ENCODE data around the gene CCDC27.
"Not testable (repeated sequence)": the region's sequence is repeated elsewhere in the genome, so short reads cannot be mapped to it uniquely, and the experiment has no call there.

CCDC27 gene

DNA sequence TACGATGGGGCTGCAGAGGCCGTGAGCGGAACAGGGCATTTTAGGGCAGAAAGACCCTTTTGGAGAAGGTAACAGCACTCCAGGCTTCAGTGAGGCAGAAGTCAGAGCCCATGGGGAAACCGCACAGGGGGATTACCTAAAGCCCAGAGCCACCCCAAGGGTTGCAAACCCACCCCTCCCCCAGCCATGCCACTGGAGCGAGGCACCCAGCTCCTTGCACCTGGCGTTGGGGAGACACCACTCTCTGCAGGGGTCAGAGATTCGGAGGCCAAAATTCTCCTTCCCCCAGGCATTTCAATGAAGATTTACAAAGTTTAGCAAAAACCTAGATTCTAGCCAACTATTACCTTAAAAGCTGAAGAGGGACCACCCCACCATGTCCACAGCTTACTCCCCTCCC is 38.4 kb upstream of the CCDC27 start:
- Mint-ChIP-seq H3K36me3 (ENCODE audit: low read depth) (no peaks in the 10 kb centered on the region), H3K27me3 (ENCODE audit: low read depth) (no peaks in the 10 kb centered on the region), H3K4me3 (no peak overlapping the region), H3K4me1 (ENCODE audit: low read depth) (no peaks in the 10 kb centered on the region), H3K27ac (no peak overlapping the region), H3K9me3 (no peaks in the 10 kb centered on the region)

- H3K36me3 Mint-ChIP-seq (ENCODE audit: low read depth): no peaks in the 10 kb centered on the region
Observed at GRCh38 chr1:3714284-3714741, 37.9 kb upstream of the CCDC27 start.

GRCh38 chr1:3714814-3715213 is 37.4 kb upstream of the CCDC27 start:
- Mint-ChIP-seq H3K4me3 (no peak overlapping the region), H3K27me3 (ENCODE audit: low read depth) (no peaks in the 10 kb centered on the region), H3K4me1 (ENCODE audit: low read depth) (no peaks in the 10 kb centered on the region), H3K36me3 (ENCODE audit: low read depth) (no peaks in the 10 kb centered on the region), H3K27ac (no peak overlapping the region), H3K9me3 (no peaks in the 10 kb centered on the region)

More at GRCh38 chr1:3714284-3714741, 37.9 kb upstream of the CCDC27 start:
- H3K27ac Mint-ChIP-seq: no peak overlapping the region
- H3K4me1 Mint-ChIP-seq (ENCODE audit: low read depth): no peaks in the 10 kb centered on the region
- H3K4me3 Mint-ChIP-seq: no peak overlapping the region
- H3K9me3 Mint-ChIP-seq: no peaks in the 10 kb centered on the region
- no peaks in the 10 kb centered on the region for H3K27me3 Mint-ChIP-seq (ENCODE audit: low read depth)

GRCh38 chr1:3716351-3716750 is 35.9 kb upstream of the CCDC27 start:
- H3K9me3 Mint-ChIP-seq: no peaks in the 10 kb centered on the region
- H3K27me3 Mint-ChIP-seq (ENCODE audit: low read depth): no peaks in the 10 kb centered on the region
- H3K4me1 Mint-ChIP-seq (ENCODE audit: low read depth): peaks cover 2% of the 10 kb centered on the region
- H3K27ac Mint-ChIP-seq: no peak overlapping the region
- H3K4me3 Mint-ChIP-seq: no peak overlapping the region
- H3K36me3 Mint-ChIP-seq (ENCODE audit: low read depth): no peaks in the 10 kb centered on the region

DNA sequence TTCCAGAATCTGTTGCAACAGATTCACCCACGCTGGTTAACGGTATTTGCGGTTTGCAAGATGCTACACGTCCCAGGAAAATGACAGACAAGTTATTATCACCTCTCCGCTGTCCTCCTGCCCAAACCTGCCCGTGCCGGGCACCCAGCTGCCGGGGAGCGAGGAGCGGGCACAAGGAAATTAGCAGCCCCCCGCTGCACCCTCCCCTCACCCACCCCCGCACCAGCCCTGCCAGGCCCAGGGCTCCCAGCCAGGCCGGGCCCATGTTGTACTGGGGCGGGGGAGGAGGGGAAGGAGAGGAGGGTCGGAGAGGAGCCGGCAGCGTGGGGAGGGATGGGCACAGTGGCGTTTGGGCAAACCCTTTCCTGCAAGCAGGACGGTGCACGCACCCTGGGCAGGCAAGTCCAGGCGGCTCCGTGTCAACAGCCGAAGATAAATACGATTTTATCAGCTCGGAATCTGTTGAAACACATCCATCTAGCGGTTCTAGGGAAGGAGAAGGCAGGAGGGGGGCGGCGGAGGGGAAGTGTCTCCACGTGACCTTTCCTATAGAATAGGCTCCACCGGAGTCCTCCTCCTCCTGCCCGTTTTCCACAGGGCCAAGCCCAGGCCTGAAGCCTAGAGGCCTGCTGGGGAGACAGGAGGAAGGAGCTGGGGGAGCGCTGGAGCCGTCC is 35.1 kb upstream of the CCDC27 start:
- H3K9me3 Mint-ChIP-seq: no peaks in the 10 kb centered on the region
- H3K4me3 Mint-ChIP-seq: no peak overlapping the region
- H3K27ac Mint-ChIP-seq: no peak overlapping the region
- no peaks in the 10 kb centered on the region for H3K36me3 Mint-ChIP-seq (ENCODE audit: low read depth)
- no peaks in the 10 kb centered on the region for H3K27me3 Mint-ChIP-seq (ENCODE audit: low read depth)
- H3K4me1 Mint-ChIP-seq (ENCODE audit: low read depth): peaks cover 2% of the 10 kb centered on the region

- Mint-ChIP-seq H3K27me3 (ENCODE audit: low read depth) (no peaks in the 10 kb centered on the region), H3K27ac (no peak overlapping the region), H3K36me3 (ENCODE audit: low read depth) (no peaks in the 10 kb centered on the region), H3K9me3 (no peaks in the 10 kb centered on the region), H3K4me3 (no peak overlapping the region), H3K4me1 (ENCODE audit: low read depth) (peaks cover 2% of the 10 kb centered on the region)
Observed at GRCh38 chr1:3717715-3718601, 34.3 kb upstream of the CCDC27 start.

GRCh38 chr1:3718764-3719163 is 33.5 kb upstream of the CCDC27 start:
- Mint-ChIP-seq H3K27me3 (ENCODE audit: low read depth) (no peaks in the 10 kb centered on the region), H3K4me1 (ENCODE audit: low read depth) (peaks cover 2% of the 10 kb centered on the region), H3K36me3 (ENCODE audit: low read depth) (no peaks in the 10 kb centered on the region), H3K27ac (no peak overlapping the region), H3K9me3 (no peaks in the 10 kb centered on the region), H3K4me3 (no peak overlapping the region)

- H3K36me3 Mint-ChIP-seq (ENCODE audit: low read depth): no peaks in the 10 kb centered on the region
- no peak overlapping the region for H3K4me3 Mint-ChIP-seq
- no peak overlapping the region for H3K27ac Mint-ChIP-seq
- H3K27me3 Mint-ChIP-seq (ENCODE audit: low read depth): no peaks in the 10 kb centered on the region
- H3K4me1 Mint-ChIP-seq (ENCODE audit: low read depth): peaks cover 3% of the 10 kb centered on the region
- H3K9me3 Mint-ChIP-seq: no peaks in the 10 kb centered on the region
Observed at GRCh38 chr1:3721955-3722465, 30.2 kb upstream of the CCDC27 start.

DNA sequence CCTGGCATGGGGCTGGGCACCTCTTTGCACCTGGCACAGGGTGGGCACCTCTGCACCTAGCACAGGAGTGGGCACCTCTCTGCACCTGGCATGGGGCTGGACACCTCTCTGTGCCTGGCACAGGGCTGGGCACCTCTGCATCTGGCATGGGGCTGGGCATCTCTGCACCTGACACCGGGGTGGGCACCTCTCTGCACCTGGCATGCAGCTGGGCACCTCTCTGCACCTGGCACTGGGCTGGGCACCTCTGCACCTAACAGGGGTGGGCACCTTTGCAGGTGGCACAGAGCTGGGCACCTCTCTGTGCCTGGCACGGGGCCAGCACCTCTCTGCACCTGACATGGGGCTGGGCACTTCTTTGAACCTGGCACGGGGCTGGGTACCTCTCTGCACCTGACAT is 29.4 kb upstream of the CCDC27 start:
- Mint-ChIP-seq H3K4me1 (ENCODE audit: low read depth) (peaks cover 3% of the 10 kb centered on the region), H3K9me3 (no peaks in the 10 kb centered on the region), H3K4me3 (no peak overlapping the region), H3K36me3 (ENCODE audit: low read depth) (no peaks in the 10 kb centered on the region), H3K27ac (no peak overlapping the region), H3K27me3 (ENCODE audit: low read depth) (no peaks in the 10 kb centered on the region)

DNA sequence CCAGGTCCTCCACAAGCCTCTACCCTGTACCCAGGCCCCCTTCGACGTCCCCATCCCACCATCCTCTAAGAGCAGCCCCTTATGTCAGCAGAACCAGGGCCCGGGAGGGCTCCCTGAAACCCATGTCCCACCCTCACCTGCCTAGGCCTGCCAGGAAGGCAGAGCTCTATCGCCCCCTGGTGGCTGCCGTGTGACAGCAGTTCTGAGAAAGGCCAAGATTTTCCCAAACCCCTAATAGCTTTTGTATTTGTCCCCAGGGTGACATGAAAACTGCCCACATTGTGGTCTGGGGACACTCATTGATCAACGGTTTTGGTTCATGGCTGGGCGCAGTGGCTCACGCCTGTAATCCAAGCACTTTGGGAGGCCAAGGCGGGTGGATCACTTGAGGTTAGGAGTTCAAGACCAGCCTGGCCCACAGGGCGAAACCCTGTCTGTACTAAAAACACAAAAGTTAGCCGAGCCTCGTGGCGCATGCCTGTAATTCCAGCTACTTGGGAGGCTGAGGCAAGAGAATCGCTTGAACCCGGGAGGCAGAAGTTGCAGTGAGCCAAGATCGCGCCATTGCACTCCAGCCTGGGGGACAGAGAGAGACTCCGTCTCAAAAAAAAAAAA is 27.7 kb upstream of the CCDC27 start:
- not testable (repeated sequence) for H3K4me1 Mint-ChIP-seq (ENCODE audit: low read depth); H3K27ac Mint-ChIP-seq; H3K36me3 Mint-ChIP-seq (ENCODE audit: low read depth); H3K9me3 Mint-ChIP-seq; H3K27me3 Mint-ChIP-seq (ENCODE audit: low read depth); H3K4me3 Mint-ChIP-seq

GRCh38 chr1:3725366-3725765 is 26.9 kb upstream of the CCDC27 start:
- Mint-ChIP-seq H3K27ac (no peak overlapping the region), H3K27me3 (ENCODE audit: low read depth) (no peaks in the 10 kb centered on the region), H3K9me3 (no peaks in the 10 kb centered on the region), H3K36me3 (ENCODE audit: low read depth) (no peaks in the 10 kb centered on the region), H3K4me1 (ENCODE audit: low read depth) (peaks cover 1% of the 10 kb centered on the region), H3K4me3 (no peak overlapping the region)

- H3K27me3 Mint-ChIP-seq (ENCODE audit: low read depth): no peaks in the 10 kb centered on the region
- H3K4me1 Mint-ChIP-seq (ENCODE audit: low read depth): peaks cover 1% of the 10 kb centered on the region
- H3K27ac Mint-ChIP-seq: no peak overlapping the region
- H3K4me3 Mint-ChIP-seq: no peak overlapping the region
- H3K9me3 Mint-ChIP-seq: no peaks in the 10 kb centered on the region
- no peaks in the 10 kb centered on the region for H3K36me3 Mint-ChIP-seq (ENCODE audit: low read depth)
Observed at GRCh38 chr1:3727042-3727824, 25.0 kb upstream of the CCDC27 start.

DNA sequence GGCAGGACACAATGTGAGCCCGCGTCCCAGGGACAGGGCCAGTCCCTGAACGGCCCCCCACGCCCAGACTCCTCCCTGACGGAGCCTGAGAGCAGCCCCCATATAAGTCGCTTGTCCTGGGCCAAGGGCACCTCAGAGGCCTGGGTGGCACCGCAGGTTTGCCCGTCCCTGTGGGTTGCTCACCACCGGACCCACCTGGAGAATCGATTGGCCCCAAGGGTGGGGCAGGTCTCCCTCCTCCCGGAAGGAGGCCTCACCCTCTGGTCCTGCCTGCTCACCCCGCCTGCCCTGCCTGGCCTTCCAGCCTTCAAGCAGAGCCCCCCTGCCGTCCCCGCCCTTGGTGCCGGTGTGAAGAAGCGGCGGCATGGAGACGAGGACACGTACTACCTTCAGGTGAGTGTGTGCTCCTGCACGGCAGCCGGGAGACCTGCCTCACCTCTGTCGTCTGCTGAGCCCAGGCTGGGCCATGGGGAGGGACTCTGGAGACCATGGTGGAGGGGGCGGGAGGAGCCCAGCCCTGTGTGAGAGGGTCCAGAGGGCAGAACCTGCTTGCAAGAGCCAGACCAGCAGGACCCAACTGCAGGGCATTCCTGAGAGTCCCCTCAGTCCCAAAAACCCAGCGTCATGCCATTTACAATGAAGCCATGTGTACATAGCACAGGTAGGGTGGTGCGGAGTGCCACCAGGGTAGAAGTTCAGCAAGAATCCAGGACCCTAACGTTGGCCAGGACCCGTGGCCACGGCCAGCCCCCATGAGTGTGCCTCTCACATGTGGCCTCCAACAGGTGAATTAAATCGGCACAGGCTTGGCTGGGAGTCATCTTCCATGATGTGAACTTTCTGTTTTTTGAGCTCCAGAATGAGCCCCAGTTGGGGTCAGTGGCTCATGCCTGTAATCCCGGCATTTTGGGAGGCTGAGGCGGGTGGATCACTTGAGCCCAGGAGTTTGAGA is 24.1 kb upstream of the CCDC27 start:
- Mint-ChIP-seq H3K4me3 (no peak overlapping the region), H3K27ac (no peak overlapping the region), H3K9me3 (no peaks in the 10 kb centered on the region), H3K27me3 (ENCODE audit: low read depth) (no peaks in the 10 kb centered on the region), H3K36me3 (ENCODE audit: low read depth) (no peaks in the 10 kb centered on the region), H3K4me1 (ENCODE audit: low read depth) (peaks cover 1% of the 10 kb centered on the region)
